Panc1 (cell line): ENCODE data around the gene SOX9.

Source experiments
- CTCF ChIP-seq: fragments of 450-650 bp; IDR thresholded peaks from 2 replicates; pipeline ENCODE4 v1.5.1; 2017; ENCODE audit warnings: mild to moderate bottlenecking
- POLR2AphosphoS5 ChIP-seq: IDR thresholded peaks from 2 replicates; pipeline ENCODE4 v1.6.1; 2012; ENCODE audit warnings: mild to moderate bottlenecking, low read depth, low read length, moderate library complexity
- REST ChIP-seq, 2 experiments: IDR thresholded peaks; 2 replicates each; pipeline ENCODE4 v1.6.1; 2011 to 2012; ENCODE audit warnings: low read depth in 2 of 2, control low read depth in 1 of 2, low read length in 1 of 2, mild to moderate bottlenecking in 1 of 2, moderate library complexity in 1 of 2; ENCODE audit not compliant: insufficient read depth in 1 of 2

DNA sequence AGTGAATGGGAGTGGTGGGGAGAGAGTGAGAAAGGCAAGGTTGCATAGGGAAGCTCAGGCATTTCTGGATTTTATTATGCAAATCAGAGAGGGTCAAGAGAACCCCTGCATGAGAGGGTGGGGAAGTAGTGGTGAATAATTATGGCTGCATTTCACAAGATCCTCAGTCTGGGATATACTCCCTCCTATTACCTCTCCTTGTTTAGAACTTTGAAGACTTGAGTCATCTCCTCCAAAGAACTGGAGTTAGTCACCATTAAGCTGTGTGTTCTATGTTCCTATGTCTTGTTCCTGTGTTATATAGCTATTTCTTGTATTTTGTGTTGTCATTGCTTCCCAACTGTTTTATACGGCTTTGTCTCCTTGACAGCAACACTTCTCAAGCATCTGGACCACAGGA, 18.4 kb downstream of the SOX9 start:
- TF ChIP-seq CTCF, result no peak
- TF ChIP-seq POLR2AphosphoS5, result no peak
- TF ChIP-seq REST (IDR thresholded peaks at IDR 0.05; ENCODE audit: insufficient read depth in 1 of 2, low read depth in 2 of 2, low read length in 1 of 2), result no peak
